Gastroesophageal sphincter (tissue), 3 donors: ENCODE results near the gene ATP4A.

Experiments used
- CTCF ChIP-seq, 4 experiments: fragments of 200-600 bp in 2 of 4; fragments of 450-650 bp in 2 of 4; sonication (generic) in 1 of 4; IDR thresholded peaks; one replicate each; pipeline ENCODE4 v1.5.1; 2017 to 2019; ENCODE audit warnings: antibody characterized with exemption in 4 of 4, mild to moderate bottlenecking in 2 of 4, moderate library complexity in 2 of 4
- POLR2A ChIP-seq, 2 donors: fragments of 450-650 bp; IDR thresholded peaks; one replicate each; pipeline ENCODE4 v1.6.1; 2017; ENCODE audit warnings: antibody characterized with exemption in 2 of 2, mild to moderate bottlenecking in 2 of 2, moderate library complexity in 1 of 2
- POLR2AphosphoS5 ChIP-seq: sonication (generic); formaldehyde crosslinking; IDR thresholded peaks from one replicate; pipeline ENCODE4 v1.6.1; 2017; ENCODE audit warnings: antibody characterized with exemption

- no peak for TF ChIP-seq CTCF (IDR thresholded peaks at IDR 0.05)
- no peak for TF ChIP-seq POLR2A (IDR thresholded peaks at IDR 0.05)
- no peak for TF ChIP-seq POLR2AphosphoS5
These were observed 17.5 kb downstream of the ATP4A start for GRCh38 chr19:35545855-35546381.
